Measurements from ENCODE around the gene RPL34.

The RPL34 gene

DNA sequence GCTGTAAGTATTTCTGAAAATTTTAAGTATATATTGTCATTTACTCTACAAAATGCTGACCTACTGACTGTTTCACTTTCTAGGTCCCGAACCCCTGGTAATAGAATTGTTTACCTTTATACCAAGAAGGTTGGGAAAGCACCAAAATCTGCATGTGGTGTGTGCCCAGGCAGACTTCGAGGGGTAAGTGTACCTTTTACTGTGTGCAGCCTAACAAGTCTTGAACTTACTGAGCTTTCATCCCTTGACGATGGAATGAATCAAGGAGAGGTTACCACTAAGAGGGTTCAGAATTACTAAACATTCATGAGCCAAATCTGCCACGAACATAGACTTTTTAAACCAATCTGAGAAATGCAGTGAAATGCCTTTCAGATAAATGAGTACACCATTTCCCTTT lies 1.6 kb downstream of the RPL34 start:
- peak overlapping the region in 3 of 7 experiments; percentile 91 to 98 (median 94) for H3K4me3 ChIP-seq (ENCODE audit: control insufficient read depth in 1 of 7, extremely low read depth in 1 of 7, insufficient read depth in 4 of 7, low read depth in 2 of 7, low read length in 6 of 7)
- CTCF ChIA-PET: interaction anchor here (1.8 kb wide), 1 partner anchor 8 kb away, joined by 4 read pairs; no protein-coding TSS in a partner anchor
- H3K27ac ChIP-seq (ENCODE audit: insufficient read depth in 1 of 2, low read depth in 1 of 2, low read length in 2 of 2, poor library complexity in 1 of 2, severe bottlenecking in 2 of 2): peak overlapping the region; percentile 83 to 91

DNA sequence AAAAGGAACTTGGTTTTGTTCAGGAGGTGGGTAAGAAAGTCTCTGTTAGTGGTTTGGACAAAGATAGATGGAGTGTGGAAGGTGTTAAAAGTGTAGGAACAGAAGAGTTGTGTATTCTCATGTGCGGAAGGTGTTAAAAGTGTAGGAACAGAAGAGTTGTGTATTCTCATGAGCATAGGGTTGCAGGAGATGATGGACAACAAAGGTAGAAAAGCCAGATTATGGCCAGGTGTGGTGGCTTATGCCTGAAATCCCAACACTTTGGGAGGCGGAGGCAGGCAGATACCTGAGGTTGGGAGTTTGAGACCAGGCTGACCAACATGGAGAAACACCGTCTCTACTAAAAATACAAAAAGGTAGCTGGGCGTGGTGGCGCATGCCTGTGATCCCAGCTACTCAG lies 2.5 kb downstream of the RPL34 start:
- peaks cover 7 to 39% (median 15%) of the 10 kb centered on the region in 4 experiments for H3K4me1 ChIP-seq (ENCODE audit: control extremely low read depth in 1 of 4, control insufficient read depth in 4 of 4, insufficient read depth in 4 of 4, low read length in 3 of 4)
- H3K27me3 ChIP-seq (replicated peaks in 2 of 5; ENCODE audit: control insufficient read depth in 4 of 5, insufficient read depth in 5 of 5, low read length in 4 of 5): no peaks in the 10 kb centered on the region
- 98% methylated on average over 5 of the region's 5 CpGs for WGBS (ENCODE audit: insufficient coverage)
- DNase-seq: no peak
- peak overlapping the region in 1 of 2 experiments; percentile 43 for H3K27ac ChIP-seq (ENCODE audit: insufficient read depth in 1 of 2, low read depth in 1 of 2, low read length in 2 of 2, poor library complexity in 1 of 2, severe bottlenecking in 2 of 2)
- CTCF ChIA-PET: interaction anchor here (0.6 kb wide), 1 partner anchor 609 kb away, joined by 4 read pairs; no protein-coding TSS in a partner anchor
- peaks cover 25 to 60% (median 44%) of the 10 kb centered on the region in 4 experiments for H3K36me3 ChIP-seq (ENCODE audit: control insufficient read depth in 4 of 4, insufficient read depth in 4 of 4, low read length in 3 of 4)
- H3K9me3 ChIP-seq (ENCODE audit: control extremely low read depth in 1 of 5, control insufficient read depth in 4 of 5, insufficient read depth in 2 of 5, low read depth in 1 of 5, low read length in 4 of 5): no peaks in the 10 kb centered on the region
- POLR2A ChIA-PET: no interaction called here
- H3K4me3 ChIP-seq (ENCODE audit: control insufficient read depth in 1 of 7, extremely low read depth in 1 of 7, insufficient read depth in 4 of 7, low read depth in 2 of 7, low read length in 6 of 7): peak overlapping the region in 1 of 7 experiments; percentile 94

More for the DNA sequence above, 1.6 kb downstream of the RPL34 start:
- H3K36me3 ChIP-seq (ENCODE audit: control insufficient read depth in 4 of 4, insufficient read depth in 4 of 4, low read length in 3 of 4): peaks cover 25 to 52% (median 39%) of the 10 kb centered on the region in 4 experiments
- H3K27me3 ChIP-seq (replicated peaks in 2 of 5; ENCODE audit: control insufficient read depth in 4 of 5, insufficient read depth in 5 of 5, low read length in 4 of 5): no peaks in the 10 kb centered on the region
- DNase-seq: no peak
- POLR2A ChIA-PET: interaction anchor here (1.4 kb wide), 1 partner anchor 16 kb away, joined by 3 read pairs; no protein-coding TSS in a partner anchor
- H3K4me1 ChIP-seq (ENCODE audit: control extremely low read depth in 1 of 4, control insufficient read depth in 4 of 4, insufficient read depth in 4 of 4, low read length in 3 of 4): peaks cover 7 to 39% (median 15%) of the 10 kb centered on the region in 4 experiments
- 89% methylated on average over 4 of the region's 4 CpGs for WGBS (ENCODE audit: insufficient coverage)
- H3K9me3 ChIP-seq (ENCODE audit: control extremely low read depth in 1 of 5, control insufficient read depth in 4 of 5, insufficient read depth in 2 of 5, low read depth in 1 of 5, low read length in 4 of 5): peaks cover 0 to 1% (median 0%) of the 10 kb centered on the region in 5 experiments

DNA sequence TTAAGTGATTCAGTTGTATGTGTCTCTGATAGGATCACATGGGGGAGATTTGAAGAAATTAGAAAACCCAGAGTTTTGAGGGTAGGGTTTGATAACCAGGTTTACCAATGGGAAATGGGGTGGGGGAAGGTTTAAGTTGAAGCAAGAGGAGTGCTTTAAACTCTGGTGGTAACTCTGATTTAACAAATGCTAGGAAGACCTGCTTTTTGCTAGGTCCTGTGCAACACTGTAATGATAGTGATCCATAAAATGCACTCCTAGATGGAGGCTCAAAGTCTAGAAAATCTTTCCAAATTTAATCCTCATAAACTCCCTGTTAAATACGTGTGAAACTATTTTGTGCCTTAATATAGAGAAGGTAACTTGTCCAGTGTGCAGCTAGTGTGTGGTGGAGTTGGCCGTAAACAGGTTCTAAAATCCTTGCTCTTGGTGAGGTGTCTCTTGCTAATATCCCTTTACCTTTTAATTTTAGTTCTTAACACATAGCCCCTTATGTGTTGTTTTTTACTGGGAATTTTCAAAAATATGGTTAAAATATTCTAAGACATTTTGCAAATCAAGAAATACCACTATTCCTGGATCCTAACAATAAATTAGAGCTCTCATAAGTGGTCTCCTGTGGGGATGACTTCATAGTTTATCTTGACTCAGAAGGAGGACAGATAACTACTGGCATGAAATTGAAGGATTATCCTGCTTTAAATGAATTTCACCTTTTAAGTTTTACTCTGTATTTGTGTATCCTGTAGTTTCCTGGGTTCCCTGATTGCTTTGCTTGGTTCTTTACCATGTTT lies 4.1 kb downstream of the RPL34 start:
- no CpG with 5 or more reads among the region's 2 CpGs for WGBS (ENCODE audit: insufficient coverage)
- no peak for DNase-seq
- Histone ChIP-seq H3K27ac (ENCODE audit: insufficient read depth in 1 of 2, low read depth in 1 of 2, low read length in 2 of 2, poor library complexity in 1 of 2, severe bottlenecking in 2 of 2) (no peak overlapping the region), H3K36me3 (ENCODE audit: control insufficient read depth in 4 of 4, insufficient read depth in 4 of 4, low read length in 3 of 4) (peaks cover 30 to 73% (median 51%) of the 10 kb centered on the region in 4 experiments), H3K4me1 (ENCODE audit: control extremely low read depth in 1 of 4, control insufficient read depth in 4 of 4, insufficient read depth in 4 of 4, low read length in 3 of 4) (peaks cover 7 to 35% (median 15%) of the 10 kb centered on the region in 4 experiments), H3K27me3 (replicated peaks in 2 of 5; ENCODE audit: control insufficient read depth in 4 of 5, insufficient read depth in 5 of 5, low read length in 4 of 5) (no peaks in the 10 kb centered on the region), H3K9me3 (ENCODE audit: control extremely low read depth in 1 of 5, control insufficient read depth in 4 of 5, insufficient read depth in 2 of 5, low read depth in 1 of 5, low read length in 4 of 5) (no peaks in the 10 kb centered on the region), H3K4me3 (ENCODE audit: control insufficient read depth in 1 of 7, extremely low read depth in 1 of 7, insufficient read depth in 4 of 7, low read depth in 2 of 7, low read length in 6 of 7) (no peak overlapping the region)
- POLR2A ChIA-PET: no interaction called here
- CTCF ChIA-PET: interaction anchor here (1.2 kb wide), 1 partner anchor 13 kb away, joined by 3 read pairs; no protein-coding TSS in a partner anchor

DNA sequence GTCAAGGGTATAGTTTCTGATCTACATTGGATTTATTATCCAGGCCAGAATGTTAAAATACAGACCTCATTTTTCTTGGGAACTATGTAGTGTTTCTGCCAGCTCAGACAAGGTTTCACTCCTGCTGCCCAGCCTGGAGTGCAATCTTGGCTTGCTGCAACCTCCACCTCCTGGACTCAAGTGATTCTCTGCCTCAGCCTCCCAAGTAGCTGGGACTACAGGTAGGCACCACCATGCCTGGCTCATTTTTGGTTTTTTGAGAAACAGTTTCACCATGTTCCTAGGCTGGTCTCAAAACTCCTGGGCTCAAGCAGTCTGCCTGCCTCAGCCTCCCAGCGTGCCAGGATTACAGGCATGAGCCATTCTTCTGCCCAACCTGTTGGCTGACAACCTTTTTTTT lies 5.7 kb downstream of the RPL34 start:
- H3K36me3 ChIP-seq (ENCODE audit: control insufficient read depth in 4 of 4, insufficient read depth in 4 of 4, low read length in 3 of 4): peaks cover 36 to 88% (median 64%) of the 10 kb centered on the region in 4 experiments
- 100% methylated on average over 1 of the region's 1 CpG for WGBS (ENCODE audit: insufficient coverage)
- H3K27me3 ChIP-seq (replicated peaks in 2 of 5; ENCODE audit: control insufficient read depth in 4 of 5, insufficient read depth in 5 of 5, low read length in 4 of 5): no peaks in the 10 kb centered on the region
- POLR2A ChIA-PET: no interaction called here
- CTCF ChIA-PET: interaction anchor here (0.8 kb wide), 1 partner anchor 27 kb away, joined by 3 read pairs; no protein-coding TSS in a partner anchor
- no peaks in the 10 kb centered on the region for H3K9me3 ChIP-seq (ENCODE audit: control extremely low read depth in 1 of 5, control insufficient read depth in 4 of 5, insufficient read depth in 2 of 5, low read depth in 1 of 5, low read length in 4 of 5)
- H3K4me1 ChIP-seq (ENCODE audit: control extremely low read depth in 1 of 4, control insufficient read depth in 4 of 4, insufficient read depth in 4 of 4, low read length in 3 of 4): peaks cover 3 to 28% (median 10%) of the 10 kb centered on the region in 4 experiments
- no peak overlapping the region for H3K4me3 ChIP-seq (ENCODE audit: control insufficient read depth in 1 of 7, extremely low read depth in 1 of 7, insufficient read depth in 4 of 7, low read depth in 2 of 7, low read length in 6 of 7)
- H3K27ac ChIP-seq (ENCODE audit: insufficient read depth in 1 of 2, low read depth in 1 of 2, low read length in 2 of 2, poor library complexity in 1 of 2, severe bottlenecking in 2 of 2): no peak overlapping the region
- no peak for DNase-seq

DNA sequence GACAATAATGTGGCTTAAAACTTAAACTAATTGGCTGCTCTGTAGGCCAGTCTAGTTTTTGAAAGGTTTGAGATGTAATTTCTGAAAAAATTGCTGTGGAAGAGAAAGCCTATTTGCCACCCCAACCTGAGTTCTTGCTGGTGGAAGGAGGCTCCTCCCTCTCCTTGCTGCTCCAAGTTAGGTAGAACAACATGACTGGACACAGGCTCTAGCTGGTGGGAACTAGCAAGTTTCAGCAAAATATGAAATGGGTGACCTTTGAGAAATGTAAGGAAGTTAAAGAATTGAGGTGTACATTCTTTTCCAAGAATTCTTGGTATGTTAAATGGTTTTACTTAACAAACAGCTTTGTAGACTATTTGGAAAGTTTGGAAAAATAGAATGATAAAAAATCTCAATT lies 8.0 kb downstream of the RPL34 start:
- ChIA-PET POLR2A (no interaction called here), CTCF (interaction anchor here (1.2 to 1.6 kb wide), 2 partner anchors 568 to 615 kb away, joined by 3 to 5 read pairs; no protein-coding TSS in a partner anchor)
- no peaks in the 10 kb centered on the region for H3K27me3 ChIP-seq (replicated peaks in 2 of 5; ENCODE audit: control insufficient read depth in 4 of 5, insufficient read depth in 5 of 5, low read length in 4 of 5)
- peaks cover 0 to 5% (median under 1%) of the 10 kb centered on the region in 4 experiments for H3K4me1 ChIP-seq (ENCODE audit: control extremely low read depth in 1 of 4, control insufficient read depth in 4 of 4, insufficient read depth in 4 of 4, low read length in 3 of 4)
- no peak overlapping the region for H3K27ac ChIP-seq (ENCODE audit: insufficient read depth in 1 of 2, low read depth in 1 of 2, low read length in 2 of 2, poor library complexity in 1 of 2, severe bottlenecking in 2 of 2)
- DNase-seq: no peak
- peaks cover 34 to 92% (median 71%) of the 10 kb centered on the region in 4 experiments for H3K36me3 ChIP-seq (ENCODE audit: control insufficient read depth in 4 of 4, insufficient read depth in 4 of 4, low read length in 3 of 4)
- no peak overlapping the region for H3K4me3 ChIP-seq (ENCODE audit: control insufficient read depth in 1 of 7, extremely low read depth in 1 of 7, insufficient read depth in 4 of 7, low read depth in 2 of 7, low read length in 6 of 7)
- no peaks in the 10 kb centered on the region for H3K9me3 ChIP-seq (ENCODE audit: control extremely low read depth in 1 of 5, control insufficient read depth in 4 of 5, insufficient read depth in 2 of 5, low read depth in 1 of 5, low read length in 4 of 5)

DNA sequence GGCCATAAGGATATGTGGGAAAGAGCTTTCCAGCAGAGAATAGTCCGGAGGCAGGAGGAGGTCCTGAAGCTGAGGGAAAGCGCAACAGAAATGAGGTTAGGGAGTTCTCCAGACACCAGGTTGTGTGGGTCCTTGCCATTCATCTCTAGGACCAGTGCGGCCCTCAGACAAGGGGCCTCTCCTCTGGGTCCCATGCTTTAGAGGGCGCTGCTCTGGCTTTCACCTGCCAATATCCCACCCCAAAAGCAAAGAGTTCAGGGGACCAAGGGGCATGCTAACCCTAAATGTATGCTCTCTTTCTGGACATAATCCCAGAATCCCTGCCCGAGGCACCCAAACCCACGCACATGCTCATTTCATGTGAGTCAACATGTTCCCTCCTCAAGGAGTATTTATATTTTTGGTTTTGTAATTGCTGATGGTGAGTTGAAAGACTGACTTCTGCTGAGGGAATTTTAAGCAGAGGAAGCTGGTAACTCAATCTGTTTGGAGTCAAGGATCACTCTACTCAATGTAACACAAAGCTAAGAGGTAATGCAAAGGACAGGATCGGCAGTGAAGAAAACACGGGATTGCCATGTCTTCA lies 14.8 kb downstream of the RPL34 start:
- H3K4me1 ChIP-seq (ENCODE audit: control extremely low read depth in 1 of 4, control insufficient read depth in 4 of 4, insufficient read depth in 4 of 4, low read length in 3 of 4): no peaks in the 10 kb centered on the region
- DNase-seq: no peak
- CTCF ChIA-PET: interaction anchor here (1.0 to 1.1 kb wide), 2 partner anchors 15 to 610 kb away, joined by 3 read pairs; no protein-coding TSS in a partner anchor
- H3K9me3 ChIP-seq (ENCODE audit: control extremely low read depth in 1 of 5, control insufficient read depth in 4 of 5, insufficient read depth in 2 of 5, low read depth in 1 of 5, low read length in 4 of 5): no peaks in the 10 kb centered on the region
- no peak overlapping the region for H3K27ac ChIP-seq (ENCODE audit: insufficient read depth in 1 of 2, low read depth in 1 of 2, low read length in 2 of 2, poor library complexity in 1 of 2, severe bottlenecking in 2 of 2)
- H3K4me3 ChIP-seq (ENCODE audit: control insufficient read depth in 1 of 7, extremely low read depth in 1 of 7, insufficient read depth in 4 of 7, low read depth in 2 of 7, low read length in 6 of 7): no peak overlapping the region
- 83% methylated on average over 6 of the region's 8 CpGs for WGBS (ENCODE audit: insufficient coverage)
- H3K36me3 ChIP-seq (ENCODE audit: control insufficient read depth in 4 of 4, insufficient read depth in 4 of 4, low read length in 3 of 4): peaks cover 16 to 55% (median 36%) of the 10 kb centered on the region in 4 experiments
- POLR2A ChIA-PET: no interaction called here
- H3K27me3 ChIP-seq (replicated peaks in 2 of 5; ENCODE audit: control insufficient read depth in 4 of 5, insufficient read depth in 5 of 5, low read length in 4 of 5): no peaks in the 10 kb centered on the region

Data from common myeloid progenitor, CD34-positive (primary cell).